Measurements from ENCODE around the gene IL22RA2. TPM values are rescaled to one million over a fixed set of nuclear protein-coding genes. Genes with fewer than 3 reads are reported as not detected.

Gene IL22RA2
- total RNA-seq, 1 experiment from 2014 or later: not detected

DNA sequence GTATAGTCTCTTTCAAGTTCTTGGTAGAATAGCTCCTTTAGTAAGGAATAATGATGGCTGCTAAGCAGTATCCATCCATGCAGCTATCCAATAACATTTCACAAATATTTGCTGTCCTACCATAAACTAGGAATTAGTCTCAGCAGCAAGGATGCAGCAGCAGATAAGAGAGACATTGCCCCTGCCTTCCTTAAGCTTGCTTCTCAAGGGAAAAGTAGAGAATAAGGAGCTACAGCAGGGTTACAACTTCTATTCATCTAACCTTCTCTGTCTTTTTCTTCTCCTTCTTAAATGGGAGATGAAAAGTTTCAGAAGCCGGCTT is 2.4 kb downstream of the IL22RA2 start:
- Mint-ChIP-seq H3K4me1 (ENCODE audit: low read depth, unreplicated experiment) (no peaks in the 10 kb centered on the region), H3K4me3 (ENCODE audit: unreplicated experiment) (no peak overlapping the region), H3K36me3 (ENCODE audit: insufficient read depth, unreplicated experiment) (no peaks in the 10 kb centered on the region), H3K9me3 (ENCODE audit: unreplicated experiment) (peaks cover 18% of the 10 kb centered on the region), H3K27ac (ENCODE audit: unreplicated experiment) (no peak overlapping the region), H3K27me3 (ENCODE audit: insufficient read depth, unreplicated experiment) (no peaks in the 10 kb centered on the region)
- BruUV-seq (replicated peaks): no TSS peak
- Histone ChIP-seq H3K9me3 (peaks cover 12% of the 10 kb centered on the region), H3K4me3 (ENCODE audit: low read depth, low read length) (no peak overlapping the region), H3K36me3 (ENCODE audit: control insufficient read depth, insufficient read depth, low read length) (no peaks in the 10 kb centered on the region), H3K4me1 (peaks cover 5% of the 10 kb centered on the region; the same call in 1 of the 2 replicates), H3K27me3 (replicated peaks; ENCODE audit: control insufficient read depth, insufficient read depth, low read length) (no peaks in the 10 kb centered on the region)
- ChIA-PET CTCF (no interaction called here), POLR2A (no interaction called here)
- TF ChIP-seq, protein P1, sequence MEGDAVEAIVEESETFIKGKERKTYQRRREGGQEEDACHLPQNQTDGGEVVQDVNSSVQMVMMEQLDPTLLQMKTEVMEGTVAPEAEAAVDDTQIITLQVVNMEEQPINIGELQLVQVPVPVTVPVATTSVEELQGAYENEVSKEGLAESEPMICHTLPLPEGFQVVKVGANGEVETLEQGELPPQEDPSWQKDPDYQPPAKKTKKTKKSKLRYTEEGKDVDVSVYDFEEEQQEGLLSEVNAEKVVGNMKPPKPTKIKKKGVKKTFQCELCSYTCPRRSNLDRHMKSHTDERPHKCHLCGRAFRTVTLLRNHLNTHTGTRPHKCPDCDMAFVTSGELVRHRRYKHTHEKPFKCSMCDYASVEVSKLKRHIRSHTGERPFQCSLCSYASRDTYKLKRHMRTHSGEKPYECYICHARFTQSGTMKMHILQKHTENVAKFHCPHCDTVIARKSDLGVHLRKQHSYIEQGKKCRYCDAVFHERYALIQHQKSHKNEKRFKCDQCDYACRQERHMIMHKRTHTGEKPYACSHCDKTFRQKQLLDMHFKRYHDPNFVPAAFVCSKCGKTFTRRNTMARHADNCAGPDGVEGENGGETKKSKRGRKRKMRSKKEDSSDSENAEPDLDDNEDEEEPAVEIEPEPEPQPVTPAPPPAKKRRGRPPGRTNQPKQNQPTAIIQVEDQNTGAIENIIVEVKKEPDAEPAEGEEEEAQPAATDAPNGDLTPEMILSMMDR (IDR thresholded peaks at IDR 0.05; ENCODE audit: insufficient read depth in 1 of 2, low read depth in 1 of 2, low read length in 1 of 2, severe bottlenecking in 1 of 2, unreplicated experiment in 1 of 2): no peak
- intact Hi-C loops (cut with micrococcal nuclease; ENCODE audit: unreplicated experiment): no loop called here
- DNase-seq: no peak

DNA sequence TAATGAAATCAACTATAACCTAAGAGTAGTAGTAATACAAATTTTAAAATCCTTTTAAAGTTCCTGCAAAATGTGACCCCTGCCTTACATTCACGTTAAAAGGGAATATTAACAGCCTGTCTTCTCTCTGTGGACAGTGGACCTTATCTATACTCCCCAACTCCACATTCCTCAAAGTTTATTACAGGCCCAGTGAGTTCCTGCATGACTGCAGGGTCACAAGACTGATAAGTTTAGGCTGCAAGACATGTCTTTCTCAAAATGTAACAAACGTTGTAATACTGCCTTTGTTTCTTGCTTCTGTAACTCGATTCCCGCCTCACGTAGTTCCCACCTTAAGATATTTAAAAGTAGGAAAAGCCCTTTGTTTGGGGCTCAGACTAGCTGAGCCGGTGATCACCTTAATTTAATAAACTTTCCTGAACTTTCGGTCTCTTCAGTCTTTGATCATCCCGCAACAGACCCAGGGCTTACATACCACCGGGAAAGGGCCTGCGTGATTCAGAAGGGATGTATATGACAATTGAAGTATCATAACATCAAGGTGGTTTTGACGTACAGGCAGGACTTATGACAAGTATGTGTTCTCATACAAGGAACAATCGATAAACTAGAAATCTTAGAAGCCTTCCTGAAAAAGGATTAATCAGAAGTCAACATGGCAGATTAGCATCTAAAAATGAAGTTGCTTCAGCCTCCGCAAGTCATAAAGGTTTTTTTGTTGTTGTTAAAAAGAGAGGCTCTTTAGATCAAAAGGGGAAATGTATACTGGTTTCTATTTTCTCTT is 3.0 kb downstream of the IL22RA2 start:
- DNase-seq: no peak
- POLR2A ChIA-PET: no interaction called here
- no peaks in the 10 kb centered on the region for H3K36me3 ChIP-seq (ENCODE audit: control insufficient read depth, insufficient read depth, low read length)
- Mint-ChIP-seq H3K36me3 (ENCODE audit: insufficient read depth, unreplicated experiment) (no peaks in the 10 kb centered on the region), H3K27ac (ENCODE audit: unreplicated experiment) (no peak overlapping the region), H3K9me3 (ENCODE audit: unreplicated experiment) (peaks cover 23% of the 10 kb centered on the region), H3K4me1 (ENCODE audit: low read depth, unreplicated experiment) (no peaks in the 10 kb centered on the region), H3K4me3 (ENCODE audit: unreplicated experiment) (no peak overlapping the region), H3K27me3 (ENCODE audit: insufficient read depth, unreplicated experiment) (no peaks in the 10 kb centered on the region)
- CTCF ChIA-PET: interaction anchor here (0.7 kb wide), 1 partner anchor 141 kb away, joined by 3 read pairs; no protein-coding TSS in a partner anchor
- no peaks in the 10 kb centered on the region for H3K27me3 ChIP-seq (replicated peaks; ENCODE audit: control insufficient read depth, insufficient read depth, low read length)
- BruUV-seq (replicated peaks): no TSS peak
- peaks cover 12% of the 10 kb centered on the region for H3K9me3 ChIP-seq
- H3K4me3 ChIP-seq (ENCODE audit: low read depth, low read length): no peak overlapping the region
- TF ChIP-seq, protein P1 (IDR thresholded peaks at IDR 0.05; ENCODE audit: insufficient read depth in 1 of 2, low read depth in 1 of 2, low read length in 1 of 2, severe bottlenecking in 1 of 2, unreplicated experiment in 1 of 2): no peak
- intact Hi-C loops (cut with micrococcal nuclease; ENCODE audit: unreplicated experiment): no loop called here
- H3K4me1 ChIP-seq: peaks cover 5% of the 10 kb centered on the region; the same call in 1 of the 2 replicates

DNA sequence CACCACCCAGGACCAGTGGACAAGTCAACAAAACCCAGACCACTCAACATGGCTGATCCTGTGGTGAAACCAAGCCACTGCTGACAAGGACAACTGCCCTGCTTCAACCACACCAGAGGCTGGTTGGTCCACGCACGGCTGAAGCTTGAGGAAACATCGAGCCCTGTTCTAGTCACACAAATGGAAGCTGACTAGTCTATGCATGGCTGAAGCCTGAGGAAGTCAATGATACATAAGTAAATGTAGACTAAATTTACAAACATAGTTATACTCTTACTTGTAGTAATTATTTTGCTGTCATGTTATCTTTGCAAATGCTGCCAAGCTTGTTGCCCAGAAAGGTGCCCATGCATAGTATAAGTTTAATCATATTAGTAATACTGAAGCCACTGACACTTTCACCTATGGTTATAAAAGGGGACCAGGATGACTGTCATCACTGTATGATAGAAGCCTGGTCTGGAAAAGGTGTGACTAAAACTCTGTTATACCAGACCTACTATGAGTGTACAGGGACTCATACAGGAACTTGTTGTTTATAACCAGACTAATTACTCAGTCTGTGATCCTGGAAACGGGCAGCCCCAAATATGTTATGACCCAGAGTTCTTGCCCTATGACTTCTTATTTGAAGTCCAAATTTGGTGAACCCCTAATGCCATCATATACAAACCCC is 5.6 kb downstream of the IL22RA2 start:
- BruUV-seq (replicated peaks): no TSS peak
- Mint-ChIP-seq H3K9me3 (ENCODE audit: unreplicated experiment) (peaks cover 48% of the 10 kb centered on the region), H3K27ac (ENCODE audit: unreplicated experiment) (no peak overlapping the region), H3K4me1 (ENCODE audit: low read depth, unreplicated experiment) (no peaks in the 10 kb centered on the region), H3K4me3 (ENCODE audit: unreplicated experiment) (no peak overlapping the region), H3K36me3 (ENCODE audit: insufficient read depth, unreplicated experiment) (no peaks in the 10 kb centered on the region), H3K27me3 (ENCODE audit: insufficient read depth, unreplicated experiment) (no peaks in the 10 kb centered on the region)
- ChIA-PET POLR2A (no interaction called here), CTCF (no interaction called here)
- intact Hi-C loops (cut with micrococcal nuclease; ENCODE audit: unreplicated experiment): no loop called here
- Histone ChIP-seq H3K4me3 (ENCODE audit: low read depth, low read length) (no peak overlapping the region), H3K36me3 (ENCODE audit: control insufficient read depth, insufficient read depth, low read length) (no peaks in the 10 kb centered on the region), H3K27me3 (replicated peaks; ENCODE audit: control insufficient read depth, insufficient read depth, low read length) (no peaks in the 10 kb centered on the region), H3K4me1 (peaks cover 5% of the 10 kb centered on the region; the same call in 1 of the 2 replicates), H3K9me3 (peaks cover 27% of the 10 kb centered on the region)
- DNase-seq: no peak
- TF ChIP-seq, protein P1 (IDR thresholded peaks at IDR 0.05; ENCODE audit: insufficient read depth in 1 of 2, low read depth in 1 of 2, low read length in 1 of 2, severe bottlenecking in 1 of 2, unreplicated experiment in 1 of 2): no peak
